Nephron progenitor cell (in vitro differentiated cells): ENCODE data around the gene DLL1.

Experiments used
- DNase-seq: peaks from one replicate; pipeline ENCODE4 v3.0.0; 2021
- H3K27ac Mint-ChIP-seq: 2 replicates; pipeline ENCODE4 v1.8.0; 2021; ENCODE audit warnings: mild to moderate bottlenecking, moderate library complexity, mixed read lengths
- H3K27me3 Mint-ChIP-seq: 2 replicates; pipeline ENCODE4 v1.8.0; 2021; ENCODE audit warnings: mild to moderate bottlenecking, low read depth, mixed read lengths; ENCODE audit not compliant: poor library complexity
- H3K36me3 Mint-ChIP-seq: 2 replicates; pipeline ENCODE4 v1.8.0; 2021; ENCODE audit warnings: low read depth, mixed read lengths
- H3K4me1 Mint-ChIP-seq: 2 replicates; pipeline ENCODE4 v1.8.0; 2021; ENCODE audit warnings: mixed read lengths
- H3K4me3 Mint-ChIP-seq: 2 replicates; pipeline ENCODE4 v1.8.0; 2021; ENCODE audit warnings: mild to moderate bottlenecking, moderate library complexity, mixed read lengths
- H3K9me3 Mint-ChIP-seq: 2 replicates; pipeline ENCODE4 v1.8.0; 2021; ENCODE audit warnings: mild to moderate bottlenecking, moderate library complexity, mixed read lengths
- TF ChIP-seq, protein P1 (sequence below): fragments of 200-600 bp; sonication (generic); IDR thresholded peaks from 2 replicates; pipeline ENCODE4 v1.5.0; 2021; ENCODE audit warnings: antibody characterized with exemption

The DLL1 gene

DNA sequence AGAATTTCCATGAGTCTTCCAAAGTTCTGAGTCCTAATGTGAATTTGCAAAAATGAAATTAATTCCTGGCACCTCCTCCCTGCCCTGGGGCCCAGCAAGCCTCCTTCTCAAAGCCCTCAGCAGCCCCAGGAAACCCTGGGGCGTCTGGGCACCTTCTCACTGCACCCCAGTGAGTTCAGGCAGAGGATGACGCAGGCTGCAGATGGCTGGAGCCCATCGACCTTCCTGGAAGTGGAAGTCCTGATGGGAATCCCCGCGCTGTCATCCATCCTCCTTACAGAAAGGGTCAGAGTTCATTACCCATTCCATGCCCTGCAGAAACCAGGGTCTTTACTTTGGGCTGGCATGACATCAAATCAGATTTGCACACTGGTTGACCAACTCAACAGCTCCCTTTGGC lies 31.6 kb downstream of the DLL1 start:
- Mint-ChIP-seq H3K27ac (no peak overlapping the region), H3K9me3 (peaks cover 5% of the 10 kb centered on the region)

DNA sequence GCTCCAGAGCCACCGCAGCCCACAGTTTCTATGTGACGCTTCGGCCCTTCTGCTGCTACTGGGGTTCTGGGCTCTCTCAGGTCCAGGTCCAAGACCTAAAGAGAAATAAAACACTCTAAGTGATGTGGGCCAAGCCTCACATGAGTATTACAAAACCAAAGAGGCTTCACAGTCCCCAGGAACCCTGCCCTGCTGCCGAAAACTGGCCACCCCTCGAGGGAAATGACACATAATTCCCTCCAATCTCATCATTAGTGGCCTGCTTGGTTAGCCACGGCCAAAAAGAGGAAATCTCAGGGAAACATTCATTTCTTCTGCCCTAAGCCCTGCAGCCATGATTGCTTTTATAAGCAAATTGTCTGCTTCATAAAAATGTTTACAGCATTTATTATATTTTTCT lies 32.5 kb downstream of the DLL1 start:
- Mint-ChIP-seq H3K9me3 (peaks cover 5% of the 10 kb centered on the region), H3K27me3 (no peaks in the 10 kb centered on the region), H3K4me1 (peaks cover 37% of the 10 kb centered on the region), H3K36me3 (no peaks in the 10 kb centered on the region), H3K4me3 (no peak overlapping the region), H3K27ac (no peak overlapping the region)
- DNase-seq, result no peak
- TF ChIP-seq, protein P1, sequence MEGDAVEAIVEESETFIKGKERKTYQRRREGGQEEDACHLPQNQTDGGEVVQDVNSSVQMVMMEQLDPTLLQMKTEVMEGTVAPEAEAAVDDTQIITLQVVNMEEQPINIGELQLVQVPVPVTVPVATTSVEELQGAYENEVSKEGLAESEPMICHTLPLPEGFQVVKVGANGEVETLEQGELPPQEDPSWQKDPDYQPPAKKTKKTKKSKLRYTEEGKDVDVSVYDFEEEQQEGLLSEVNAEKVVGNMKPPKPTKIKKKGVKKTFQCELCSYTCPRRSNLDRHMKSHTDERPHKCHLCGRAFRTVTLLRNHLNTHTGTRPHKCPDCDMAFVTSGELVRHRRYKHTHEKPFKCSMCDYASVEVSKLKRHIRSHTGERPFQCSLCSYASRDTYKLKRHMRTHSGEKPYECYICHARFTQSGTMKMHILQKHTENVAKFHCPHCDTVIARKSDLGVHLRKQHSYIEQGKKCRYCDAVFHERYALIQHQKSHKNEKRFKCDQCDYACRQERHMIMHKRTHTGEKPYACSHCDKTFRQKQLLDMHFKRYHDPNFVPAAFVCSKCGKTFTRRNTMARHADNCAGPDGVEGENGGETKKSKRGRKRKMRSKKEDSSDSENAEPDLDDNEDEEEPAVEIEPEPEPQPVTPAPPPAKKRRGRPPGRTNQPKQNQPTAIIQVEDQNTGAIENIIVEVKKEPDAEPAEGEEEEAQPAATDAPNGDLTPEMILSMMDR, result no peak

More for the DNA sequence above, 31.6 kb downstream of the DLL1 start:
- Mint-ChIP-seq H3K27me3 (no peaks in the 10 kb centered on the region), H3K4me3 (no peak overlapping the region), H3K36me3 (no peaks in the 10 kb centered on the region), H3K4me1 (peaks cover 39% of the 10 kb centered on the region)
- no peak for DNase-seq
- TF ChIP-seq, protein P1, result no peak

DNA sequence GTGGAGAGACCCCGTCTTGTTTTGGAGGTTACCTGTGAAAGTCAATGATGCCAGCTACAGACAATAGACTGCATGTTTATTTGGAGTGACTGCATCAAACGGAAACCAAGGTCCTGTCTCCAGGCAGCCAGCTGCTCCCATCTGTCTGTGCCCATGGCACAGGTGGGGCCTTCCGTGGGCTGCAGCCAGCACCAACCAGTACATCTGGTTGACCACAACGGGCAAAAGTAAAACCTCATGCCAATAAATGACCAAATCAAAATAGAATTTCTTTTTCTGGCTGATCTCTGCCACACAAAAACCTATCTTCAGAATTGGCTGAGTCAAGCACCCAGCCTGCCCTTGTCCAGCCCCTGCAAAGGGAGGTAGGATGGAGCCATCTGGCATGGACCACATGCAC lies 33.5 kb downstream of the DLL1 start:
- H3K9me3 Mint-ChIP-seq, result peaks cover 5% of the 10 kb centered on the region
- TF ChIP-seq, protein P1, result no peak
- no peak overlapping the region for H3K27ac Mint-ChIP-seq
- no peak overlapping the region for H3K4me3 Mint-ChIP-seq
- peaks cover 32% of the 10 kb centered on the region for H3K4me1 Mint-ChIP-seq
- H3K27me3 Mint-ChIP-seq, result no peaks in the 10 kb centered on the region
- H3K36me3 Mint-ChIP-seq, result no peaks in the 10 kb centered on the region
- DNase-seq, result no peak

DNA sequence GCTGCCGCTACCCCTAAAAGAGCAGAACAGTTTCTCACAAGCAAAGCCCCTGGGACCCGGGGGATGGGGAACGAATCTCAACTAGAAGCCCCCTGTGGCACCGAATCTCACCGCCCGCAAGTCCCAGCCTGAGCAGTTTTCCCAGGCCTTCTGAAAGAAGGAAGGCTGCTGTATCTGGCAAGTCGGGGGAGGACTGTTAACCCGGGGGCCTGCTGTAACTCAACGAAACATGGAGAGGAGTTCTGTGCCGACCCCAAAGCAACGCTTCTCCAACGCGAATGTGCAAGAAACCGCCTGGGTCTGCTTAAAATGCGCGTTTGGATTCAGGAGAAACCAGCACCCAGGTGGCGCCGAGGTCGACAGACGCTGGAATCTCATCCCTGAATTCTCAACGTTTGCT lies 34.2 kb downstream of the DLL1 start:
- TF ChIP-seq, protein P1, result no peak
- no peaks in the 10 kb centered on the region for H3K36me3 Mint-ChIP-seq
- peaks cover 28% of the 10 kb centered on the region for H3K4me1 Mint-ChIP-seq
- H3K9me3 Mint-ChIP-seq, result peaks cover 5% of the 10 kb centered on the region
- H3K4me3 Mint-ChIP-seq, result no peak overlapping the region
- no peaks in the 10 kb centered on the region for H3K27me3 Mint-ChIP-seq
- no peak overlapping the region for H3K27ac Mint-ChIP-seq
- no peak for DNase-seq

DNA sequence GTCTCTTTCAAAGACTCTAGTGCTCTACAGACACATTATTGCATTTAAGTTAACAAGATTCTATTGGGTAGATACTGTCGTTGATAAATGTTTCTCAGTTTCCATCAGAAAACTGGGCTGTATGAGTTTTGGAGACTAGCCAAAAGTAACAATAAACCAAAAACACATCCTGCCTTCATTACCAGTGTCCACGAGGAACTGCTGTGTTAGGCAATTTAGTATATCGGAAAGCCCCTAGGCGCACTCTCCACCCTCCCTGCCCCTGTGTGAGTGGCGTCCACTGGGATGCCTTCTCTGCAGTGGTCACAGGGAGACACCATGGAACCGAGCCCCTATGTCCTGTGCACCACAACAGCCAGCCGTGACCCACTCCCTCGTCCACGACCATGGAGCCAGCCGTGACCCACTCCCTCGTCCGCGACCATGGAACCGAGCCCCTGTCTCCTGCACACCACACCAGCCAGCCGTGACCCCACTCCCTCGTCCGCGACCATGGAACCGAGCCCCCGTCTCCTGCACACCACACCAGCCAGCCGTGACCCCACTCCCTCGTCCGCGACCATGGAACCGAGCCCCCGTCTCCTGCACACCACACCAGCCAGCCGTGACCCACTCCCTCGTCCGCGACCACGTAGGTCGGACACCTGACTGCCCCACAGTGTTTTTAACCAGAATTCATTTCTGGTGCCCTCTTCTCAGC lies 35.3 kb downstream of the DLL1 start:
- Mint-ChIP-seq H3K9me3 (peaks cover 5% of the 10 kb centered on the region), H3K4me1 (peaks cover 33% of the 10 kb centered on the region), H3K4me3 (no peak overlapping the region), H3K27me3 (no peaks in the 10 kb centered on the region), H3K27ac (no peak overlapping the region), H3K36me3 (no peaks in the 10 kb centered on the region)
- DNase-seq, result no peak
- TF ChIP-seq, protein P1, result no peak
